ENCODE measurements around the gene DDX60. TPM values are rescaled to one million over a fixed set of nuclear protein-coding genes. Genes with fewer than 3 reads are reported as not detected.
"Not testable (repeated sequence)": the region's sequence is repeated elsewhere in the genome, so short reads cannot be mapped to it uniquely, and the experiment has no call there.

DDX60 gene
- polyA plus RNA-seq, 1 of the 3 experiments (the other 2 are of a cell fraction) = 2.7 TPM

GRCh38 chr4:168304744-168305459 lies 13.7 kb downstream of the DDX60 start:
- no peak for DNase-seq
- ChIA-PET POLR2A (no interaction called here), CTCF (interaction anchor here (1.5 kb wide), 1 partner anchor 209 kb away, joined by 5 read pairs; no protein-coding TSS in a partner anchor)
- H3K27me3 ChIP-seq (ENCODE audit: insufficient read depth) = no peaks in the 10 kb centered on the region
- WGBS (ENCODE audit: low lambda C conversion rate) = 37% methylated on average over 3 of the region's 3 CpGs
- H3F3A ChIP-seq (replicated peaks; ENCODE audit: insufficient read depth) = no peaks in the 10 kb centered on the region
- no peak overlapping the region for H3K4me3 ChIP-seq (ENCODE audit: low read depth in 2 of 2, low read length in 1 of 2)
- H3K27ac ChIP-seq (ENCODE audit: low read depth in 2 of 2, low read length in 1 of 2) = no peak overlapping the region
- H3K9ac ChIP-seq = no peak overlapping the region
- H3K79me2 ChIP-seq (ENCODE audit: insufficient read depth) = no peaks in the 10 kb centered on the region
- peaks cover 0 to 2% of the 10 kb centered on the region in 2 experiments for H3K36me3 ChIP-seq (replicated peaks in 1 of 2; ENCODE audit: control insufficient read depth in 1 of 2, insufficient read depth in 2 of 2, low read length in 1 of 2)
- no peak overlapping the region for H3K4me2 ChIP-seq
- no peak overlapping the region for H2AFZ ChIP-seq (ENCODE audit: low read depth)
- H3K9me3 ChIP-seq = no peaks in the 10 kb centered on the region
- peaks cover 0 to 1% of the 10 kb centered on the region in 2 experiments; a peak in 1 of 4 replicates for H3K4me1 ChIP-seq (ENCODE audit: control insufficient read depth in 1 of 2, insufficient read depth in 2 of 2, low read depth in 1 of 2, low read length in 1 of 2)
- TF ChIP-seq RAD21 (IDR thresholded peaks at IDR 0.05; ENCODE audit: low read length) = no peak
- no peak for TF ChIP-seq MXI1 (IDR thresholded peaks at IDR 0.05; ENCODE audit: low read depth, low read length)
- TF ChIP-seq MEF2A (IDR thresholded peaks at IDR 0.05; ENCODE audit: borderline replicate concordance, low read depth) = no peak
- no peak for TF ChIP-seq EP300 (IDR thresholded peaks at IDR 0.05; ENCODE audit: borderline replicate concordance in 1 of 2, low read depth in 1 of 2, low read length in 1 of 2)
- TF ChIP-seq JUND (IDR thresholded peaks at IDR 0.05) = no peak
- no peak for TF ChIP-seq CHD2 (IDR thresholded peaks at IDR 0.05; ENCODE audit: low read length, partially characterized antibody)
- no peak for TF ChIP-seq TEAD4 (IDR thresholded peaks at IDR 0.05; ENCODE audit: borderline replicate concordance, insufficient read depth)
- no peak for TF ChIP-seq ZBTB33 (IDR thresholded peaks at IDR 0.05; ENCODE audit: borderline replicate concordance, low read depth)
- no peak for TF ChIP-seq FOXM1 (IDR thresholded peaks at IDR 0.05; ENCODE audit: low read depth)
- TF ChIP-seq IRF3 (IDR thresholded peaks at IDR 0.05; ENCODE audit: low read depth, low read length) = no peak
- no peak for TF ChIP-seq SMC3 (IDR thresholded peaks at IDR 0.05; ENCODE audit: low read depth, low read length)
- TF ChIP-seq TAF1 (IDR thresholded peaks at IDR 0.05; ENCODE audit: borderline replicate concordance, low read depth, low read length) = no peak
- no peak for TF ChIP-seq NRF1 (IDR thresholded peaks at IDR 0.05; ENCODE audit: low read depth, low read length)
- no peaks in the 10 kb centered on the region for H3K9me2 ChIP-seq
- H4K20me1 ChIP-seq (ENCODE audit: insufficient read depth) = no peaks in the 10 kb centered on the region

- WGBS (ENCODE audit: low lambda C conversion rate) = 89% methylated on average over 5 of the region's 5 CpGs
- H2AFZ ChIP-seq (ENCODE audit: low read depth); H4K20me1 ChIP-seq (ENCODE audit: insufficient read depth); H3K36me3 ChIP-seq (replicated peaks in 1 of 2; ENCODE audit: control insufficient read depth in 1 of 2, insufficient read depth in 2 of 2, low read length in 1 of 2); H3K79me2 ChIP-seq (ENCODE audit: insufficient read depth); H3K9me3 ChIP-seq; H3K27me3 ChIP-seq (ENCODE audit: insufficient read depth); H3K4me2 ChIP-seq; H3K9me2 ChIP-seq; H3K4me3 ChIP-seq (ENCODE audit: low read depth in 2 of 2, low read length in 1 of 2); CTCF ChIA-PET; H3K9ac ChIP-seq; H3K27ac ChIP-seq (ENCODE audit: low read depth in 2 of 2, low read length in 1 of 2); POLR2A ChIA-PET; DNase-seq; H3F3A ChIP-seq (replicated peaks; ENCODE audit: insufficient read depth); H3K4me1 ChIP-seq (ENCODE audit: control insufficient read depth in 1 of 2, insufficient read depth in 2 of 2, low read depth in 1 of 2, low read length in 1 of 2): not testable (repeated sequence)
These were observed 15.1 kb downstream of the DDX60 start for GRCh38 chr4:168303430-168303829.
